Measurements from ENCODE around the gene SMPD2.
A peak's percentile ranks its signal among the peaks of the same experiment; 100 is the strongest.

SMPD2 gene

DNA sequence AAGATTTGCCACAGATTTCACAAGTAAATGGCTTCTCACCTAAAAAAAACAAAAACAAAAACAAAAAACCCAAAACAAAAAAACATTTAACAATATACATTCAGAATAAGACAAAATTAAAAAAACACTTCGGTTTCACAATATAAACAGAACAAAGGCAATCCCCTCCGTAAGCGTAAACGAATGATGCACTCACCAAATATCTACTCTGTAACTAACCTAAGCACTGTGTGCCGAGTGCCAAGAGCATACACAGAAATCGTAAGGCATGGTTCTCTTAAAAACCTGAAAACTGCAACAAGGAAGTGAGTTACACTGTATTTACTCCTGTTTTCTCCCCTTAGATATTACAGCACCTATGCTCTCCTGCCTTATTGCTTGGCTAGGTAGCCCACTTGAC is 27.2 kb downstream of the SMPD2 start:
- ChIA-PET POLR2A (no interaction called here), CTCF (no interaction called here)
- Histone ChIP-seq H3K4me1 (ENCODE audit: control insufficient read depth, insufficient read depth, low read length) (no peaks in the 10 kb centered on the region), H3K9me3 (ENCODE audit: control insufficient read depth, insufficient read depth, low read depth, low read length) (no peaks in the 10 kb centered on the region), H3K4me3 (ENCODE audit: low read depth, low read length) (no peak overlapping the region), H3K27ac (ENCODE audit: extremely low read depth, low read depth, low read length) (no peak overlapping the region), H3K36me3 (ENCODE audit: control insufficient read depth in 2 of 2, insufficient read depth in 1 of 2, low read length in 2 of 2) (peaks cover 48 to 100% of the 10 kb centered on the region in 2 experiments)
- TF ChIP-seq, protein P1, sequence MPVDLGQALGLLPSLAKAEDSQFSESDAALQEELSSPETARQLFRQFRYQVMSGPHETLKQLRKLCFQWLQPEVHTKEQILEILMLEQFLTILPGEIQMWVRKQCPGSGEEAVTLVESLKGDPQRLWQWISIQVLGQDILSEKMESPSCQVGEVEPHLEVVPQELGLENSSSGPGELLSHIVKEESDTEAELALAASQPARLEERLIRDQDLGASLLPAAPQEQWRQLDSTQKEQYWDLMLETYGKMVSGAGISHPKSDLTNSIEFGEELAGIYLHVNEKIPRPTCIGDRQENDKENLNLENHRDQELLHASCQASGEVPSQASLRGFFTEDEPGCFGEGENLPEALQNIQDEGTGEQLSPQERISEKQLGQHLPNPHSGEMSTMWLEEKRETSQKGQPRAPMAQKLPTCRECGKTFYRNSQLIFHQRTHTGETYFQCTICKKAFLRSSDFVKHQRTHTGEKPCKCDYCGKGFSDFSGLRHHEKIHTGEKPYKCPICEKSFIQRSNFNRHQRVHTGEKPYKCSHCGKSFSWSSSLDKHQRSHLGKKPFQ (tag by site-specific recombination; IDR thresholded peaks at IDR 0.05) = no peak
- TF ChIP-seq ZNF843 (tag by site-specific recombination; IDR thresholded peaks at IDR 0.05) (no peak), ZNF24 (tag by site-specific recombination; IDR thresholded peaks at IDR 0.05) (no peak), ZNF548 (tag by site-specific recombination; IDR thresholded peaks at IDR 0.05) (no peak), ZNF112 (tag by site-specific recombination; IDR thresholded peaks at IDR 0.05) (no peak), ZNF274 (IDR thresholded peaks at IDR 0.05; ENCODE audit: low read length) (no peak), ZNF274 (tag by site-specific recombination; IDR thresholded peaks at IDR 0.05; ENCODE audit: borderline replicate concordance) (no peak)
- TF ChIP-seq, protein P2, sequence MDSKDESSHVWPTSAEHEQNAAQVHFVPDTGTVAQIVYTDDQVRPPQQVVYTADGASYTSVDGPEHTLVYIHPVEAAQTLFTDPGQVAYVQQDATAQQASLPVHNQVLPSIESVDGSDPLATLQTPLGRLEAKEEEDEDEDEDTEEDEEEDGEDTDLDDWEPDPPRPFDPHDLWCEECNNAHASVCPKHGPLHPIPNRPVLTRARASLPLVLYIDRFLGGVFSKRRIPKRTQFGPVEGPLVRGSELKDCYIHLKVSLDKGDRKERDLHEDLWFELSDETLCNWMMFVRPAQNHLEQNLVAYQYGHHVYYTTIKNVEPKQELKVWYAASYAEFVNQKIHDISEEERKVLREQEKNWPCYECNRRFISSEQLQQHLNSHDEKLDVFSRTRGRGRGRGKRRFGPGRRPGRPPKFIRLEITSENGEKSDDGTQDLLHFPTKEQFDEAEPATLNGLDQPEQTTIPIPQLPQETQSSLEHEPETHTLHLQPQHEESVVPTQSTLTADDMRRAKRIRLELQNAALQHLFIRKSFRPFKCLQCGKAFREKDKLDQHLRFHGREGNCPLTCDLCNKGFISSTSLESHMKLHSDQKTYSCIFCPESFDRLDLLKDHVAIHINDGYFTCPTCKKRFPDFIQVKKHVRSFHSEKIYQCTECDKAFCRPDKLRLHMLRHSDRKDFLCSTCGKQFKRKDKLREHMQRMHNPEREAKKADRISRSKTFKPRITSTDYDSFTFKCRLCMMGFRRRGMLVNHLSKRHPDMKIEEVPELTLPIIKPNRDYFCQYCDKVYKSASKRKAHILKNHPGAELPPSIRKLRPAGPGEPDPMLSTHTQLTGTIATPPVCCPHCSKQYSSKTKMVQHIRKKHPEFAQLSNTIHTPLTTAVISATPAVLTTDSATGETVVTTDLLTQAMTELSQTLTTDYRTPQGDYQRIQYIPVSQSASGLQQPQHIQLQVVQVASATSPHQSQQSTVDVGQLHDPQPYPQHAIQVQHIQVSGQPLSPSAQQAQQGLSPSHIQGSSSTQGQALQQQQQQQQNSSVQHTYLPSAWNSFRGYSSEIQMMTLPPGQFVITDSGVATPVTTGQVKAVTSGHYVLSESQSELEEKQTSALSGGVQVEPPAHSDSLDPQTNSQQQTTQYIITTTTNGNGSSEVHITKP (tag by site-specific recombination; IDR thresholded peaks at IDR 0.05) = no peak
- TF ChIP-seq, protein P3, sequence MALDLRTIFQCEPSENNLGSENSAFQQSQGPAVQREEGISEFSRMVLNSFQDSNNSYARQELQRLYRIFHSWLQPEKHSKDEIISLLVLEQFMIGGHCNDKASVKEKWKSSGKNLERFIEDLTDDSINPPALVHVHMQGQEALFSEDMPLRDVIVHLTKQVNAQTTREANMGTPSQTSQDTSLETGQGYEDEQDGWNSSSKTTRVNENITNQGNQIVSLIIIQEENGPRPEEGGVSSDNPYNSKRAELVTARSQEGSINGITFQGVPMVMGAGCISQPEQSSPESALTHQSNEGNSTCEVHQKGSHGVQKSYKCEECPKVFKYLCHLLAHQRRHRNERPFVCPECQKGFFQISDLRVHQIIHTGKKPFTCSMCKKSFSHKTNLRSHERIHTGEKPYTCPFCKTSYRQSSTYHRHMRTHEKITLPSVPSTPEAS (tag by site-specific recombination; IDR thresholded peaks at IDR 0.05) = no peak
- TF ChIP-seq, protein P4, sequence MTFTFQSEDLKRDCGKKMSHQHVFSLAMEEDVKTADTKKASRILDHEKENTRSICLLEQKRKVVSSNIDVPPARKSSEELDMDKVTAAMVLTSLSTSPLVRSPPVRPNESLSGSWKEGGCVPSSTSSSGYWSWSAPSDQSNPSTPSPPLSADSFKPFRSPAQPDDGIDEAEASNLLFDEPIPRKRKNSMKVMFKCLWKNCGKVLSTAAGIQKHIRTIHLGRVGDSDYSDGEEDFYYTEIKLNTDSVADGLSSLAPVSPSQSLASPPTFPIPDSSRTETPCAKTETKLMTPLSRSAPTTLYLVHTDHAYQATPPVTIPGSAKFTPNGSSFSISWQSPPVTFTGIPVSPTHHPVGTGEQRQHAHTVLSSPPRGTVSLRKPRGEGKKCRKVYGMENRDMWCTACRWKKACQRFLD (tag by site-specific recombination; IDR thresholded peaks at IDR 0.05) = no peak

DNA sequence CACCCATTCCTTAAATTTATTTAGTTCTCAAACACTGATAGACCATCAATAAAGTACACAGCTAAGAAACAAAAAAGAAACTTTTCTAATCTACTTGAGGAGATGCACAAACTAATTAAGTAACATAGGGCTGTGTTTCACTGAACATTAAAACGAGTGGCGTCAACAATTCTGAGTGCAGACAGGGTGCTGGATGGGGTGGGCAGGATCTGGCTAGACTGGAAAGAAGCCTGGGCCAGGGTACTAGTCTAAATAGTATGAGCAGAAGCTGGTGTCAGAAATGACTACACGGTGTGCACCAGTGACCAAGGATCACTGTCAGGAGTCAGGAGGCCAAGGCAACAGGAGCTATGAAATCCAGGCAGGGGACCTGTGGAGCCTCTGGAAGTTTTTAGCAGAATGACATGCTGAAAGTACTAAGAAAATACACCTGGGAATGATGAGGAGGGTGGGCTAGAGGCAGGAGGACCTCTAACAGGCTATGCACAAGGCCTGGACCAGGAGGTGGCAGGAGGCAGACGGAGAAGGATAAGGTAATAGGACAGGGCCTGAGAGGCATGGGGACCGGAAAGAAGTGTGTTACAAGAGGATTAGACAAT is 29.2 kb downstream of the SMPD2 start:
- H3K27ac ChIP-seq (ENCODE audit: extremely low read depth, low read depth, low read length) = no peak overlapping the region
- peaks cover 49 to 99% of the 10 kb centered on the region in 2 experiments for H3K36me3 ChIP-seq (ENCODE audit: control insufficient read depth in 2 of 2, insufficient read depth in 1 of 2, low read length in 2 of 2)
- H3K9me3 ChIP-seq (ENCODE audit: control insufficient read depth, insufficient read depth, low read depth, low read length) = no peaks in the 10 kb centered on the region
- no peak overlapping the region for H3K4me3 ChIP-seq (ENCODE audit: low read depth, low read length)
- POLR2A ChIA-PET = interaction anchor here (1.0 to 1.3 kb wide), 2 partner anchors 9 to 11 kb away, joined by 3 to 4 read pairs; no protein-coding TSS in a partner anchor
- CTCF ChIA-PET = interaction anchor here (0.7 to 1.0 kb wide), 2 partner anchors 86 to 282 kb away, joined by 3 to 4 read pairs; no protein-coding TSS in a partner anchor
- no peaks in the 10 kb centered on the region for H3K4me1 ChIP-seq (ENCODE audit: control insufficient read depth, insufficient read depth, low read length)
- TF ChIP-seq, protein P5, sequence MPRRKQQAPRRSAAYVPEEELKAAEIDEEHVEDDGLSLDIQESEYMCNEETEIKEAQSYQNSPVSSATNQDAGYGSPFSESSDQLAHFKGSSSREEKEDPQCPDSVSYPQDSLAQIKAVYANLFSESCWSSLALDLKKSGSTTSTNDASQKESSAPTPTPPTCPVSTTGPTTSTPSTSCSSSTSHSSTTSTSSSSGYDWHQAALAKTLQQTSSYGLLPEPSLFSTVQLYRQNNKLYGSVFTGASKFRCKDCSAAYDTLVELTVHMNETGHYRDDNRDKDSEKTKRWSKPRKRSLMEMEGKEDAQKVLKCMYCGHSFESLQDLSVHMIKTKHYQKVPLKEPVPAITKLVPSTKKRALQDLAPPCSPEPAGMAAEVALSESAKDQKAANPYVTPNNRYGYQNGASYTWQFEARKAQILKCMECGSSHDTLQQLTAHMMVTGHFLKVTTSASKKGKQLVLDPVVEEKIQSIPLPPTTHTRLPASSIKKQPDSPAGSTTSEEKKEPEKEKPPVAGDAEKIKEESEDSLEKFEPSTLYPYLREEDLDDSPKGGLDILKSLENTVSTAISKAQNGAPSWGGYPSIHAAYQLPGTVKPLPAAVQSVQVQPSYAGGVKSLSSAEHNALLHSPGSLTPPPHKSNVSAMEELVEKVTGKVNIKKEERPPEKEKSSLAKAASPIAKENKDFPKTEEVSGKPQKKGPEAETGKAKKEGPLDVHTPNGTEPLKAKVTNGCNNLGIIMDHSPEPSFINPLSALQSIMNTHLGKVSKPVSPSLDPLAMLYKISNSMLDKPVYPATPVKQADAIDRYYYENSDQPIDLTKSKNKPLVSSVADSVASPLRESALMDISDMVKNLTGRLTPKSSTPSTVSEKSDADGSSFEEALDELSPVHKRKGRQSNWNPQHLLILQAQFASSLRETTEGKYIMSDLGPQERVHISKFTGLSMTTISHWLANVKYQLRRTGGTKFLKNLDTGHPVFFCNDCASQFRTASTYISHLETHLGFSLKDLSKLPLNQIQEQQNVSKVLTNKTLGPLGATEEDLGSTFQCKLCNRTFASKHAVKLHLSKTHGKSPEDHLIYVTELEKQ (tag by site-specific recombination; IDR thresholded peaks at IDR 0.05; ENCODE audit: borderline replicate concordance) = no peak
- TF ChIP-seq ZNF223 (tag by site-specific recombination; IDR thresholded peaks at IDR 0.05) = no peak
- TF ChIP-seq, protein P6, sequence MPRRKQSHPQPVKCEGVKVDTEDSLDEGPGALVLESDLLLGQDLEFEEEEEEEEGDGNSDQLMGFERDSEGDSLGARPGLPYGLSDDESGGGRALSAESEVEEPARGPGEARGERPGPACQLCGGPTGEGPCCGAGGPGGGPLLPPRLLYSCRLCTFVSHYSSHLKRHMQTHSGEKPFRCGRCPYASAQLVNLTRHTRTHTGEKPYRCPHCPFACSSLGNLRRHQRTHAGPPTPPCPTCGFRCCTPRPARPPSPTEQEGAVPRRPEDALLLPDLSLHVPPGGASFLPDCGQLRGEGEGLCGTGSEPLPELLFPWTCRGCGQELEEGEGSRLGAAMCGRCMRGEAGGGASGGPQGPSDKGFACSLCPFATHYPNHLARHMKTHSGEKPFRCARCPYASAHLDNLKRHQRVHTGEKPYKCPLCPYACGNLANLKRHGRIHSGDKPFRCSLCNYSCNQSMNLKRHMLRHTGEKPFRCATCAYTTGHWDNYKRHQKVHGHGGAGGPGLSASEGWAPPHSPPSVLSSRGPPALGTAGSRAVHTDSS (tag by site-specific recombination; IDR thresholded peaks at IDR 0.05) = no peak
- no peak for TF ChIP-seq TRIM28 (IDR thresholded peaks at IDR 0.05; ENCODE audit: borderline replicate concordance, low read length)
- TF ChIP-seq ZFP3 (tag by site-specific recombination; IDR thresholded peaks at IDR 0.05; ENCODE audit: low read depth) = no peak
- TF ChIP-seq ZNF394 (tag by site-specific recombination; IDR thresholded peaks at IDR 0.05; ENCODE audit: borderline replicate concordance) = no peak
- peak; percentile 52; the same call in 1 of the 2 replicates for TF ChIP-seq SCRT1 (tag by site-specific recombination; IDR thresholded peaks at IDR 0.05; ENCODE audit: borderline replicate concordance)
- TF ChIP-seq, protein P3 (tag by site-specific recombination; IDR thresholded peaks at IDR 0.05) = no peak
- TF ChIP-seq ZBTB1 (tag by site-specific recombination; IDR thresholded peaks at IDR 0.05) = no peak
- TF ChIP-seq ZBTB21 (tag by site-specific recombination; IDR thresholded peaks at IDR 0.05) = no peak
- TF ChIP-seq MYNN (tag by site-specific recombination; IDR thresholded peaks at IDR 0.05; ENCODE audit: borderline replicate concordance) = no peak

Data from HEK293 (cell line).